Common myeloid progenitor, CD34-positive (primary cell): Measurements from ENCODE around the gene SRRM5.
"Not testable (repeated sequence)": the region's sequence is repeated elsewhere in the genome, so short reads cannot be mapped to it uniquely, and the experiment has no call there.

Experiments
- CTCF ChIA-PET: fragments of 350-600 bp; sonication (Branson Sonifier 250); formaldehyde crosslinking; loops from one replicate; lab custom pipeline; 2021; ENCODE audit warnings: antibody characterized with exemption; lab: Charles Lee
- POLR2A ChIA-PET: fragments of 350-600 bp; sonication (Branson Sonifier 250); formaldehyde crosslinking; loops from one replicate; lab custom pipeline; 2021; ENCODE audit warnings: antibody characterized with exemption; lab: Charles Lee
- DNase-seq, 3 donors: peaks; one replicate each; pipeline versions ENCODE4 v3.0.0 to v3.0.0-alpha.2; 2013
- H3K27ac ChIP-seq, 2 experiments: 1 replicate in 1 of 2; 2 replicates in 1 of 2; pipeline ENCODE4 v1.7.0; 2013; ENCODE audit warnings: inconsistent platforms in 2 of 2, low read length in 2 of 2, mild to moderate bottlenecking in 2 of 2, low read depth in 1 of 2, moderate library complexity in 1 of 2; ENCODE audit not compliant: severe bottlenecking in 2 of 2, insufficient read depth in 1 of 2, poor library complexity in 1 of 2
- H3K27me3 ChIP-seq, 5 experiments: replicated peaks in 2 of 5; 1 replicate in 3 of 5; 2 replicates in 2 of 5; pipeline versions ENCODE4 v1.6.1 to v1.7.0; 2013; ENCODE audit warnings: low read length in 4 of 5, mild to moderate bottlenecking in 2 of 5, moderate library complexity in 2 of 5, inconsistent platforms in 1 of 5; ENCODE audit not compliant: insufficient read depth in 5 of 5, control insufficient read depth in 4 of 5
- H3K36me3 ChIP-seq, 4 experiments: 1 replicate in 2 of 4; 2 replicates in 2 of 4; pipeline versions ENCODE4 v1.6.1 to v1.7.0; 2013; ENCODE audit warnings: low read length in 3 of 4, control low read depth in 1 of 4, mild to moderate bottlenecking in 1 of 4; ENCODE audit not compliant: control insufficient read depth in 4 of 4, insufficient read depth in 4 of 4
- H3K4me1 ChIP-seq, 4 experiments: 1 replicate in 3 of 4; 2 replicates in 1 of 4; pipeline versions ENCODE4 v1.6.1 to v1.7.1; 2013; ENCODE audit warnings: low read length in 3 of 4, mild to moderate bottlenecking in 3 of 4, control low read depth in 1 of 4, inconsistent platforms in 1 of 4, moderate library complexity in 1 of 4; ENCODE audit not compliant: control insufficient read depth in 4 of 4, insufficient read depth in 4 of 4; ENCODE audit errors: control extremely low read depth in 1 of 4
- H3K4me3 ChIP-seq, 7 experiments: 1 replicate in 4 of 7; 2 replicates in 3 of 7; pipeline versions ENCODE4 v1.5.1 to v1.7.0; 2013; ENCODE audit warnings: mild to moderate bottlenecking in 7 of 7, low read length in 6 of 7, moderate library complexity in 6 of 7, inconsistent platforms in 2 of 7, low read depth in 2 of 7, control low read depth in 1 of 7; ENCODE audit not compliant: insufficient read depth in 4 of 7, control insufficient read depth in 1 of 7; ENCODE audit errors: extremely low read depth in 1 of 7
- H3K9me3 ChIP-seq, 5 experiments: 1 replicate in 4 of 5; 2 replicates in 1 of 5; pipeline versions ENCODE4 v1.6.1 to v1.7.1; 2013; ENCODE audit warnings: low read length in 4 of 5, mild to moderate bottlenecking in 2 of 5, inconsistent platforms in 1 of 5, low read depth in 1 of 5, moderate library complexity in 1 of 5; ENCODE audit not compliant: control insufficient read depth in 4 of 5, insufficient read depth in 2 of 5; ENCODE audit errors: control extremely low read depth in 1 of 5
- WGBS: methylation state at CpG from one replicate; pipeline ENCODE4 v1.1.5; 2013; ENCODE audit not compliant: insufficient coverage; 5-methylcytosine and 5-hydroxymethylcytosine counted together

SRRM5 gene

DNA sequence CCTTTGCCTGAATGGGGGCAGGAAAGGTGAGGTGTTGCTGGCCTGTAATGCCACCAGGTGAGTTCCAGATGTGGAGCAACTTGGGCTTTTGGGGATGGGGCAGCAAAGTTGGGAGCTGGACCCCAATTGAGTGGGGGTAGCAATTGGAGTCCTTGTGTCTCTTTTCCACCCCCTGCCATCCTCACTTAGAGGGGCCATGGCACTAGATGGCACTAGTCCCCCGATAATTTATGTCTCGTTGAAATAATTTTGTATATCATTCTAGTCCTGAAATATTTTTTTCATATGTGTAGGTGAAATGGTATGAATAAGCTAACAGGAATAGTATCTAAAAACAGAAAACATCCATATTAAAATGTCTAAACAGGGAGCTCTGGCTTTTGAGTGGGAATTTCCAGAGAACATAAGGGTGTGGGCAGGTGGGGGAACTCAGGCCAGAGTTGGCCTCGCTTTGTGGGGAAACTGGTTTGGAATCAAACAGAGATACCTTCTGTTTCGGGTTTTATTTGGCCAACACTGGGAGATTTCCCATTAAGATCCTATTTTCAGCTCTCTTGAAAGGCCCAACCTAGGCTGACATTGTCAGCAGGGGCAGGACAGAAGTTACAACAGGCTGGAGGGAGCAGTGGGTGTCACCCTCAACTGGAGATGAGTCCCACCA lies 12.1 kb upstream of the SRRM5 start:
- ChIA-PET CTCF (interaction anchor here (0.6 to 14.7 kb wide), 8 partner anchors 27 to 189 kb away, joined by 3 to 247 read pairs (median 3); no protein-coding TSS in a partner anchor), POLR2A (no interaction called here)
- H3K4me3 ChIP-seq = no peak overlapping the region
- no peaks in the 10 kb centered on the region for H3K27me3 ChIP-seq
- peaks cover 2 to 45% (median 30%) of the 10 kb centered on the region in 4 experiments for H3K36me3 ChIP-seq
- peaks cover 23 to 36% (median 32%) of the 10 kb centered on the region in 4 experiments for H3K4me1 ChIP-seq
- DNase-seq = no peak
- H3K27ac ChIP-seq = no peak overlapping the region
- H3K9me3 ChIP-seq = no peaks in the 10 kb centered on the region
- WGBS = 100% methylated on average over 2 of the region's 4 CpGs

DNA sequence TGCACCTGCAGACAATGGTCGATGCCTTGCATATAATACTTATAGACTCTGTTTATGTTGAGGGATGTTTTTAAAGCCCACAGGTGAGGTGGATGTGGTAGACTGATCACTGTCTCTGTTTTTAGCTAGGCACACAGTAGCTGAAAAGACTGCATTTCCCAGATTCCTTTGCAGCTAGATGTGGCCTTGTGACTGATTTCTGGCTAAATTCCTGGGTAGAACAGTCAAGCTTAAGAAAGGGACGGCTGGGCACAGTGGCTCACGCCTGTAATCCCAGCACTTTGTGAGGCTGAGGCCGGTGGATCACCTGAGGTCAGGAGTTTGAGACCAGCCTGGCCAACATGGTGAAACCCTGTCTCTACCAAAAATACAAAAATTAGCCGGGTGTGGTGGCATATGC lies 11.6 kb upstream of the SRRM5 start:
- 97% methylated on average over 3 of the region's 5 CpGs for WGBS
- H3K27me3 ChIP-seq, H3K4me3 ChIP-seq, H3K9me3 ChIP-seq, DNase-seq, POLR2A ChIA-PET: not testable (repeated sequence)
- Histone ChIP-seq H3K27ac (peak overlapping the region in 1 of 2 experiments; percentile 0), H3K36me3 (peaks cover 2 to 49% (median 30%) of the 10 kb centered on the region in 4 experiments), H3K4me1 (peaks cover 23 to 31% (median 27%) of the 10 kb centered on the region in 4 experiments)
- CTCF ChIA-PET = interaction anchor here (0.6 to 14.7 kb wide), 7 partner anchors 26 to 188 kb away, joined by 3 to 247 read pairs (median 3); no protein-coding TSS in a partner anchor

DNA sequence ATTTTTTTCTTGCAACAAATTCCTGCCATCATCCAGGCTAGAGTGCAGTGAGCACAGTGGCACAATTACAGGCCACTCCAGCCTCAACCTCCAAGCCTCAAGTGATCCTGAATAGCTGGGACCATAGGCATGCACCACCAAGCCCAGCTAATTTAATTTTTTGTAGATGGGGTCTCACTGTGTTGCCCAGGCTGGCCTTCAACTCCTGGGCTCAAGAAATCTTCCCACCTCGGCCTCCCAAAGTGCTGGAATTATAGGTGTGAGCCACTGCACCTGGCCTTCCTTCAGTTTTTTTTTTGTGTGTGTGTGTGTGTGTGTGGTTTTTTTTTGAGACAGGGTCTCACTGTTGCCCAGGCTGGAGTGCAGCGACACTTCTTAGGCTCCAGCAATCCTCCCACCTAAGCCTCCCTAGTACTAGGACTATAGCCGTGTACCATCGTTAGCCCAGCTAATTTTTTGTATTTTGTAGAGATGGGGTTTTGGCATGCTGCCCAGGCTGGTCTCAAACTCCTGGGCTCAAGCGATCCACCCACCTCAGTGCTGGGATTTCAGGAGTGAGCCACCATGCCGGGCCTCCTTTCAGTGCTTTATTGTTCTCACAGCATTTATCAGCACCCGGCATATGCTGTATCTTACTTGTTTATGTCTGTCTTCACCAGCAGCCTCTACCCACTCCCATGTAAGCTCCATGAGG lies 5.9 kb upstream of the SRRM5 start:
- no peak overlapping the region for H3K27ac ChIP-seq

DNA sequence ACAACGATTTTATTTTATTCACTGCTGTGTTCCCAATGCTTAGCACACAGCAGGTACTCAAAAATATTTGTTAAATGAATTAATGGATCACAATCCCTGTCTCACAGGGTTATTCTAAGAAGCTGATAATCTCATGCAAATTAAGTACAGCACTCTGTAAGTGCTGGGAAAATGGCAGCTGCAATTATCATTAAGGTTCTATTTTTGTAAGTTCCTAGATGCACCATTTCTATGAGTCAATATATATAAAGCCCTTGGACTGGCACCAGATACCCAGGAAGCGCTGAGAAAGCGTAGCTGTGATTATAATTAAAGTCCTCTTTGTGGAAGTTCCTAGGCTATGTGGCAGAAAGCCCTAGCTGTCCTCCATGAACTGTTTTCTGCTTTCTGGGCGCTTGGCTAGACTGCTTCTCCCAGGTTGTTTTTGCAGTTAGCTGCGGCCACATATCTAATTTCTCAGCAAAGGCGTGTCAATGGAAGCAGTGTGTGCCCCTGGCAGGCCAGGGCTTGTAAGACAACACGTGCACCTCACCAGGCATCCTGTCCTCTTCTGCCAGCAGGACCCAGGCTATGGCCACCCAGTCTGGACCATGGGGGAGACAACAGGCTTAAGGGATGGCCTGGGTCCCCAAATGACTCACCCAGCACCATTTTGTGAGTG lies 5.2 kb upstream of the SRRM5 start:
- DNase-seq = no peak
- Histone ChIP-seq H3K27ac (peak overlapping the region in 1 of 2 experiments; percentile 49), H3K9me3 (no peaks in the 10 kb centered on the region), H3K27me3 (no peaks in the 10 kb centered on the region), H3K4me3 (peak overlapping the region in 1 of 7 experiments; percentile 67), H3K36me3 (peaks cover 3 to 42% (median 20%) of the 10 kb centered on the region in 4 experiments), H3K4me1 (peaks cover 3 to 15% (median 11%) of the 10 kb centered on the region in 4 experiments)
- 98% methylated on average over 6 of the region's 7 CpGs for WGBS
- ChIA-PET CTCF (interaction anchor here (0.8 to 3.0 kb wide), 2 partner anchors 9 kb away, joined by 3 to 10 read pairs; no protein-coding TSS in a partner anchor), POLR2A (no interaction called here)

More for the DNA sequence above, 5.9 kb upstream of the SRRM5 start:
- 92% methylated on average over 2 of the region's 7 CpGs for WGBS
- no peak for DNase-seq
- Histone ChIP-seq H3K27me3 (no peaks in the 10 kb centered on the region), H3K36me3 (peaks cover 3 to 44% (median 20%) of the 10 kb centered on the region in 4 experiments), H3K4me3 (no peak overlapping the region), H3K9me3 (no peaks in the 10 kb centered on the region), H3K4me1 (peaks cover 3 to 15% (median 11%) of the 10 kb centered on the region in 4 experiments)
- ChIA-PET CTCF (interaction anchor here (0.8 to 3.0 kb wide), 5 partner anchors 8 to 46 kb away, joined by 3 to 10 read pairs (median 3); no protein-coding TSS in a partner anchor), POLR2A (no interaction called here)

DNA sequence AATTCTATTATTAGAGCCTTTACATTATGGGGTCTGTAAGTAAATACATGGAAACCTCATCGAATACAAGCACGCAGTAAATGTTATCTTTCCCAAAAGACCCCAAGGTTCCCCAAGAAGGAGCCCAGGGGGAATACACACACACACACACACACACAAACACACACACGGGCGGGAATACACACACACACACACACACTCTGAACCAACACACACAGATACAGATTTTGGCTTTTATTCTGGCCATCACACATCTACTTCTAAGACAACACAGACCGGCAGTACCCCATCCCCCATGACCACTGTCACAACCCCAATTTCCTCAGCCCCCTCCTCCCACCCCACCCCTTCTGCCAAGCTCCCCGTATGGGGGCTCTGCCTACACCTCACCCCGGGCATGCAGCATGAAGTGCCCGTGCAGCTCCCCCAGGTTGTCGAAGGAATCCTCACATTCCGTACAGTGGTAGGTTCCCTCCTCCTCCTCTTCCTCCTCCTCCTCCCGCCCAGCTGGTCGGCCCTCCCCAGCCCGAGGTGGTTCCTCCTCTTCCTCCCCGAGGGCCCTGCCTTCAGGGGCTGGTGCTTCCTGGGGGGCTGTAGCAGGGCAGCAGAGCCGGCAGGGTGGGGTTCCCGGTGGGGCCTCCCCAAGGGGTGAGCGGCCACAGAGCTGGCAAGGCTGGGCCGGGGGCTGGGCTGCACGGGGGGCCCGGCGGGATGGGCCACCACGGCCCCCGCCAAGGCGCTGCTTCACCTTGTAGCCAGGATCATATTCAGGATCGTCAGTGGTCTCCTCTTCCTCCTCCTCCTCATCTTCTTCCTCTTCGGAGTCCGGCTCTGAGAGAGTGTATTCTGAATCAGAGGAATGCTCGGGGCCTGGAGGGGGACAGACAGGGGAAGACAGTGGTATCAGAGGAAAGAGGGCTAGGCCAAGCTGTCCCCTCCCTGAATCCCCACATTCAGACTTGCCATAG lies 4.4 kb upstream of the SRRM5 start:
- no peaks in the 10 kb centered on the region for H3K9me3 ChIP-seq
- 16% methylated on average over 12 of the region's 28 CpGs for WGBS
- no peak for DNase-seq
- H3K27ac ChIP-seq = peak overlapping the region; percentile 40 to 54
- H3K4me1 ChIP-seq = peaks cover 3 to 15% (median 11%) of the 10 kb centered on the region in 4 experiments
- no peaks in the 10 kb centered on the region for H3K27me3 ChIP-seq
- CTCF ChIA-PET = no interaction called here
- peak overlapping the region in 4 of 7 experiments; percentile 3 to 67 (median 38) for H3K4me3 ChIP-seq
- POLR2A ChIA-PET = interaction anchor here (0.6 kb wide), 1 partner anchor 70 kb away, joined by 5 read pairs; no protein-coding TSS in a partner anchor
- H3K36me3 ChIP-seq = peaks cover 7 to 46% (median 25%) of the 10 kb centered on the region in 4 experiments

DNA sequence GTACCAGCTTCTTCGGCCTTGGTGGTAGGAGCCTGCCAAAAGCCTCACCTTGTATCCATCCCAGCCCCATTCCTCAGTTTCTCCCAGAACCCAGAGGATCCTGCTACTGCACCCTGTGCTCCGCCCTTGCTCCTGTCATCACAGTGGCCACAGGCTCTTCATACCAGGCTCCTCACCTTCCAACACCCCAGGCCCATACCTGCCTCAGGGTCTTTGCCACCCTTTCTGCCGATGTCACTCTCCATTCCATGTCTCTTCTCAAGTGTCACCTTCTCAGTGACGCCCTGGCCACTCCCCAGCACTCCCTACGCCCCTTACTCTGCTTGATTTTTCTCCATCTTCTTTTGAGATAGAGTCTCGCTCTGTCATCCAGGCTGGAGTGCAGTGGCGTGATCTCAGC lies 2.0 kb upstream of the SRRM5 start:
- ChIA-PET POLR2A (no interaction called here), CTCF (no interaction called here)
- DNase-seq = no peak
- no peak overlapping the region for H3K27ac ChIP-seq
- H3K4me1 ChIP-seq = peaks cover 3 to 15% (median 11%) of the 10 kb centered on the region in 4 experiments
- WGBS = 95% methylated on average over 6 of the region's 7 CpGs
- no peaks in the 10 kb centered on the region for H3K9me3 ChIP-seq
- H3K36me3 ChIP-seq = peaks cover 7 to 52% (median 35%) of the 10 kb centered on the region in 4 experiments
- no peaks in the 10 kb centered on the region for H3K27me3 ChIP-seq
- no peak overlapping the region for H3K4me3 ChIP-seq
